UCSD-AML1 (cell line): Measurements from ENCODE around the gene FGD4.
A peak's percentile ranks its signal among the peaks of the same experiment; 100 is the strongest.

Experiments used
- DNase-seq: peaks from one replicate; lab custom pipeline; 2025; ENCODE audit not compliant: unreplicated experiment; lab: John Stamatoyannopoulos, UW

FGD4 gene

DNA sequence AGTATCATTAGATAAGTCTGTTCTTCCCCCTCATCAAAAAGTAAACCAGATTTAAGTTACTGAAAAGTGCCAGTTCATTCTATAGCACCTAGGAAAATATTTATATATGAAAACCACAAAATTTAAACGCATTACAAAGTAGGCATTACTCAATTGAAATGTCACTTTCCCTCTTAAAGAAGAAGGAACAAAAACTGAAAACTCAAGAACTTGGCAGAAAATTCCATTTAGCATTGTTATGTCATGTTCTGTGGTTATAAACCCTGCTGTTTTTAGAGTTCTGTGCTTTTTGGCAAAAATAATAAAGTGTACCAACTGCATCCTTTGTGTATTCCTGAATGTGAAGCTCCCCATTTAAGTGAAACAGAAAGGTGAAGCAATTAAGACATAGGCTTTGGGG lies 3.6 kb downstream of the FGD4 start:
- no peak for DNase-seq

- no peak for DNase-seq
Observed at GRCh38 chr12:32407795-32408194, 8.4 kb downstream of the FGD4 start.

- DNase-seq = no peak
Observed at GRCh38 chr12:32413412-32413811, 14.1 kb downstream of the FGD4 start.

DNA sequence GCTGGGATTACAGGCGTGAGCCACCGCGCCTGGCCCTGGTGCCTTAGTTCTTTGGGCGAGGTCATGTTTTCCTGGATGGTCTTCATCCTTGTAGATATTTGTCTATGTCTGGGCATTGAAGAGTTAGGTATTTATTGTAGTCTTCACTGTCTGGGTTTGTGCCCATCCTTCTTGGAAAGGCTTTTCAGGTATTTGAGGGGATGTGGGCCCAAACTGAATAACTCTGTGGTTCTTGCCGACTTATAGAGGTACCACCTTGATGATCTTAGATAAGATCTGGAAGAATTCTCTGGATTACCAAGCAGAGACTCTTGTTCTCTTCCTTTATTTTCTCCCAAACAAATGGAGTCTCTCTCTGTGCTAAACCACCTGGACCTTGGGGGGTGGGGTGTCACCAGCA lies 18.9 kb downstream of the FGD4 start:
- no peak for DNase-seq

- DNase-seq = no peak
Observed at GRCh38 chr12:32418903-32419519, 19.7 kb downstream of the FGD4 start.

DNA sequence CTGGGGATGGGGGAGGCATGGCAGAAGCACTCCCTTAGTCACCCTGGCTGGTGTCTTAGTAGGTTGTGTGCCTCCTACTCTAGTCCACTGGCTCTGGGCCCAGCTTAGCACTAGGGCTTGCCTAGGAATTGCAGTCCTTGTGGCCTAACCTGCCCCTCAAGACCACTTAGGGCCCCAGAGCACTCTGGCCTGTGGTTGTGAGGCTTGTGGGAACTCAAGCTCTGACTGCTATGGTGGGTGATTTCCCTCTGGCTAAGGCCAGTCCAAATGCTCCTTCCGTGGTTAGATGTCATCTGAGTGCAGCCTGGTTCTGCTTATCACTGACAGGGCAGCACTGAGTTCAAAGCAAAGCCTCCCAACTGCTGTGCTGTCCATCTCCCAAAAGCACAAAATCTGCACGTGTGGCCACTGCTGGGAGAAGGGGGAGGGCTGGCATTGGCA lies 20.2 kb downstream of the FGD4 start:
- DNase-seq = peak; percentile 48

GRCh38 chr12:32420356-32420755 lies 21.0 kb downstream of the FGD4 start:
- DNase-seq = no peak

- DNase-seq = no peak
Observed at GRCh38 chr12:32423559-32423958, 24.2 kb downstream of the FGD4 start.

DNA sequence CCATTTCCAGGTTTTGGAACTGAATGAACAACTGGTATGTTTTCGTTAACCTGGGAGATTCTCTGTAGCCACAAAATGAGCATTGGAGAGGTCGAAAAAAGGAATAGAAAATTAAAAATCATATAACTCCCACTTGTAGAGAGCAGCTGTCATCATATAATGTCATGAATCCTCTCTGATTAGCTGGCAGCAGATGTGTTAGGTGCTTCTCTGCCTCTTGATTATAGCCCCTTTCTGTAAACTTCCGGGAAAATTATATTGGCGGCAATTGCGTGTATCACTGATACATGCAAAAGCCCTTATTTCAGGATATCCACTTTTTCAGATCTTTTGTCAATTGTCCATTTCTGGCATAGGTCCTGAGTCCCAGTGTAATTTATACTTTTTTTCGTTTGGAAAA lies 31.7 kb downstream of the FGD4 start:
- DNase-seq = no peak

DNA sequence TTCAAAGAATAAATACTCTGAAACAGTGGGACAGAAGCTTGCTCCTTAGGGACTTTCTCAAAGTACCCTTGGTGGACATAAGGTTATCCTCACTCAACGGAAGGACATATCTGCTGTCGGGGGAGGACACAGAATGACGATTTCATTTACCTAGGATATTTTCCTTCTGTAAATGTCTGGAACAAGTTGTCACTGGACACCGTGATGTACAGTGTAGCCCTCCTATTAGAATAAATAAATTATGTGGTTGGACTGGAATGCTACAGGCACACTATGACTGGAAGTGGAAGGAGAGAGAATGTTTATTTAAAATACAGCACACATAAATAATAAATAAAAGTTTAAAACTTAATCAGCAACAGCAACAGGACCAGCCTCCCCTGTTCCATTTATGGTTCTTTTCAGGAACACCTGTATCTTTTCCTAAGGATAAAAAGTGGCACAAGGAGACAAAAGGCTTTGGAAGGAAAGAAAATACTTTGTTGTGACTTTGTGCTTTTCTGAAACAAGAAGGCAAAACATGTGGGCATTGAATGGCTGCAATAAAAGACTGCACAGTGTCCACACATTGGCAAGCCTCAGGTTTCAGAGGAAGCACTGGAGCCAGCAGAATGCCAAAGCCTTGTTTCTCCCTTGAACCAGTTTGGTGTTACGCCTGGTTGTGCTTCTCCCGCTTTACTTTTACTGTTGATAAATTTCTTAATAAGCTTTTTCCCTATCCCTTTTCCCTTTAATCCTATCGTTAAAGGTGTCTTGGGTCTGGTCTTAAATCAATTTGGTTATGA lies 36.8 kb downstream of the FGD4 start:
- no peak for DNase-seq

DNA sequence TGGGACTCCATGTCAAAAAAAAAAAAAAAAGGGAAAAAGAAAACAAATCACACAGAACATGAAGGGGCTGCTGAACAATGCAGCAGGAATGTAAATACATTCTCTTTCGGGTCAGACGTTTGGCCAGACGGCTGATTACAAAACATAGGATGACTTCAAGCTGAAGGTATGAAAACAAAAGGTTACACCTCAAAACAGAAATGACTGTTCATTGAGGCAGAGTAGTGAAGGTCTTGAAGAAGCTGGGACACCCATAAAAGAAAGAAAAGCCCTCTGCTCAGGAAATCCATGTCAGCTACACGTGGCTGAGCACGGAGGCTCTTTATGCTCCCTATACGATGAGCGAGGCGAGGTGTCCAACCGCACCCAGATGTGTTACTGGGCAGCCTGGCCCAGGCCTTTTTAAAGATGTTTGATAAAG lies 37.7 kb downstream of the FGD4 start:
- DNase-seq = no peak

DNA sequence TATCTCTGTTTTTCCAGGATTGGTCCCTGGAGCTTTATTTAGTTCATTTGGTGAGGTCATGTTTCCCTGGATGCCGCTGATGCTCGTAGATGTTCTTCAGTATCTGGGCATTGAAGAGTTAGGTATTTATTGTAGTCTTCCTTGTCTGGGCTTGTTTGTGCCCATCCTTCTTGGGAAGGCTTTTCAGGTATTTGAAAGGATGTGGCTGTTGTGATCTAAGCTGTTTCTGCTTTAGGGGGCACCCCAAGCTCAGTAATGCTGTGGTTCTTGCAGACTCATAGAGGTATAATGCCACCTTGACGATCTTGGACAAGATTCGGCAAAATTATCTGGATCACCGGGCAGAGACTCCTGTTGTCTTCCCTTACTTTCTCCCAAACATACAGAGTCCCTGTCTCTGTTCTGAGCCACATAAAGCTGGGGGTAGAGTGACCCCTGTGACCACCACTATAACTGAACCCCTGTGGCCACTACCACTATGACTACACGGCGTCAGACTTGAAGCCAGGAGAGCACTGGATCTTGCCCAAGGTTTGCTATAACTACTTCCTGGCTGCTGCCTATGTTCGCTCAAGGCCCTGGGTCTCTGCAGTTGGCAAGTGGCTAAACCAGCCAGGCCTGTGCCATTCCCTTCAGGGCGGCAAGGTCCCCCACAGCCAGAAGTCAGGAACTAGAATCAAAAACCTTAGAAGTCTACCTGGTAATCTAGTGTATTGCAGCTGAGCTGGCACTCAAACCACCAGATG lies 40.9 kb downstream of the FGD4 start:
- DNase-seq = no peak

DNA sequence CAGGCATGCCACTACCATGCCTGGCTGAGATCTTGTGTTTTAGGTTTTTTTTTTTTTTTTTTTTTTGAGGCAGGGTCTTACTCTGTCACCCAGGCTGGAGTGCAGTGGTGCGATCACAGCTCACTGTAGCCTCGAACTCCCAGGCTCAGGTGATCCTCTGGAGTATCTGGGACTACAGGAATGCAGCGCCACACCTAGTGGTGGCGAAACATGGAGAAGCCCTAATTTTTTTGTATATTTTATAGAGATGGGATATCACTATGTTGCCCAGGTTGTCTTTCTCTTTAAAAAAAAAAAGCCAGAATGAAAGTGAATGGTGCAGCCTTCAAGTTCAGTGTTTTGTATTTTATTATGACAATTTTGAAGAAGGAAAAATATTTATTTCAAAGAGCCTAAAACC lies 44.1 kb downstream of the FGD4 start:
- DNase-seq = no peak

- no peak for DNase-seq
Observed at GRCh38 chr12:32444895-32445294, 45.5 kb downstream of the FGD4 start.

DNA sequence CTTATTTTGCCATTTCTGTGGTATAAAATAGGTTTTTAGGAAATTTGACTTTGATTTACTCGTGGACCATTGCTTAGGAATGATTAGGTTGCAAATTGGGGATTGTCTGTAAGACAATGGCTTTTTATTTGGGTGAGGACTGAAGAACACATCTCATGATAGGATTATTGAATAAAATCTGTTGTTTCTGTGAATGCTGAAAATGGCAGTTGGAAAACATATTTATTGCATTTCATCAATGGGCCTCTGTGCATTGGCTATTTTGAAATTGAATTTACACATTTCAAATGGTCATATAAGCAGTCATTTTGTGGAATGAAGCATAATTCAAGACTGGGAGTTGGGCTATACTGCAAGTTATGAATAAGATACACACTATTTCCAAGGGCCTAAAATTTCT lies 46.0 kb downstream of the FGD4 start:
- no peak for DNase-seq

DNA sequence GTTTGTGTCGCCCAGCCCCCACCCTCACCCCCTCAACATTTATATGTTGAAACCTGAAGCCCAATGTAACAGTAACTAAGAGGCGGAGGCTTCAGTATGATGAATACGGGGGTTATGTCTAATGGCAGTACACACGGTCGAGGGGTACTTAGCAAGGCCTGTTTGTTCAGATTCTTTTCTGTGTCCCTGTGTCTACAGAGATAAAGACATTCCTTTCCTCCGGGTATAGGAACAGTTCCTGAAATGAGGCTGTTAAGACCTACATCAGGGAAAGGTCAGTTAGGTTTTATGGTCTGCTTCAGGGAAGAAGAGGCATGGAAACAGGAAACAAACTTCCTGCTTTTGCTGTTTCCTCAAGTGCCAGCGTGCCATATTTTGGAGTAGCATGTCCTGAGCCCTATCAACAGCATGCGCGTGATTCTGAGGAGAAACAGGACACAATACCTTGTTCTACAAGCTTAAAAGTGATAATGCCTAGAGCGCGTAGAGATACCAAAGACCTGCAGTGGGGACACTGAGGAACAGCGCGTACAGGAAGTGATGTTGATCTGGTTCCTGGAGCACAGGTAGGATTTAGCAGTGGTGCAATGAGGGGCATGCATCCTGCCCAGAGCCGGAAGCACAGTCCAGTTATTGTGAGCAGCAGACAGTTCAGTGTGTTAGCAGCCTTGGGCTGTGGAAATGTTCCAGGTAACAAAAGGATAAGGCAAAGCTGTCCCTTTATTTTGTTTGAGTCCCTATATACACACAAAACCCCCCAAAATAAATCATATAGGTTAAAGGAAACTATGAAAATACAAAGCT lies 47.2 kb downstream of the FGD4 start:
- no peak for DNase-seq

- no peak for DNase-seq
Observed at GRCh38 chr12:32448586-32448985, 49.2 kb downstream of the FGD4 start.

DNA sequence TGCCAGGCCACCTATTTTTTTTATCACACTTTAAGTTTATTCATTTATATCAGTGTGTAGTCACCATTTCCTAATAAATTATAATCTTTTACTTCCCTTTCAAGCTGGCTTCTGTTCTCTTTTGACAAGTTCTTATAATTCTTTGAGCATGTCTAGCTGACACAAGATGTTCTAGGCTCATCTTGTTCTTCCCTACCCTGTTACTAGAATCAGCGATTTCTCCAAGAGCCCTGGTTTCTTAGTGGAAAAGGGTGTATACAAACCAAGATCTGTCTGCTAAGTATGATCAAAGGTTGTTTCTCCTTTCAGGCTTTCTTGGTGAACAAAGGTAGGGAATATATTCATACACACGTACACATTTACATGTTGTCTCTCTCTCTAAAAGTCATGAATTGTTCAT lies 51.0 kb downstream of the FGD4 start:
- DNase-seq = no peak

GRCh38 chr12:32450768-32451167 lies 51.4 kb downstream of the FGD4 start:
- DNase-seq = no peak

- no peak for DNase-seq
Observed at GRCh38 chr12:32451816-32452215, 52.5 kb downstream of the FGD4 start.

DNA sequence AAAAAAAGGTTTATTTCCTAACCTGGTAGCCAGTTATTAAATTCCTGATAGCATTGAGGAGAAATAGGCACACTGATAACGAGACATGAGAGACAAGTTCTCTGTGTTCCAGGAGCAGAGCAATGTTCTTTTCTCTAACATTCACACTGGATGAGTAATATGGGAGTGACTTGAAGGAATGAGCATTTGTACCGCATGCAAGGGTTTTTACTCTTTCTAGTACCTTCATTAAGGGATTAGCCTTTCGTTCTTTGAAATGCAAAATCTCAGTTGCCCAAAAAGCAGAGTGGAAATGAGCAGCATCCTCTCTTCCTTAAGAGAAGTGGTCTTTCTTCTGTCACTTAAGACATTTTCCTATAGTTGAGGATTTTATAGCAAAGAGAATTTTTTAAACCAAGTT lies 54.7 kb downstream of the FGD4 start:
- DNase-seq = no peak
